GM18519 (cell line): Measurements from ENCODE around the gene SNCAIP.
A peak's percentile ranks its signal among the peaks of the same experiment; 100 is the strongest.
"Not testable (repeated sequence)": the region's sequence is repeated elsewhere in the genome, so short reads cannot be mapped to it uniquely, and the experiment has no call there.

Experiments used
- ATAC-seq: cut with Tn5 transposase; IDR thresholded peaks from one replicate; pipeline ENCODE4 v1.9.1; 2021; ENCODE audit warnings: mild to moderate bottlenecking, moderate library complexity; ENCODE audit not compliant: unreplicated experiment, low FRiP score

Gene SNCAIP

DNA sequence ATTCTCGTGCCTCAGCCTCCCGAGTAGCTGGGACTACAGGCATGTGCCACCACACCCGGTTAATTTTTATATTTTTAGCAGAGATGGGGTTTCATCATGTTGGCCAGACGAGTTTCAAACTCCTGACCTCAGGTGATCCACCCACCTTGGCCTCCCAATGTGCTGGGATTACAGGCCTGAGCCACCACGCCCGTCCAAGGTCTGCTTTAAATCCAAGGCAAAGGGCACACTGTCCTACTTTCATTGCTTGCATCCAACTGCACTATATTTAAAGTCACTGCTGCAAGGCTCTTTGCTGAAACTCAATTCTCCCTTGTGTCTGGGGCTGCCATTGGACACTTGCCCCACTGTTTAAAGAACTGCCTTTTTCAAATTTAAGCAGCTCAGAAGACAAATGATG, 174.6 kb downstream of the SNCAIP start:
- ATAC-seq: not testable (repeated sequence)

DNA sequence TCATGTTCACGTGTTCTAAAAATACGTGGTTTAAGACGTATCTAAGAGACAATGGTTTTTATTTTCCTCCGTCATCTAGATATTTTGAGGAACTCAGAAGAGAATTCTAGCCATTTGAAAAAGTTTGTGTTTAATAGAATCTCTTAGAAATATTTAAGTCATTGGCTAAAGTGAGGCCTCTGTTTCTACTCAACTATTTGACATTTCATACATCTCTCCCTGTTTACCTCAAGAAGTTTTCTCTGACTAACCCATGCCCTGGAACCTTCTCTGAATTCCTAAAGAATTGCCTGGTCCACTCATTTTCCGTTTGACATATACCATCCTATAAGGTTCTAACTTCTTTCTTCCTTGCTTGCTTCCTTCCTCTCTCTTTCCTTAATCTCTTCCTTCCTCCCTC, 178.7 kb downstream of the SNCAIP start:
- ATAC-seq: no peak

DNA sequence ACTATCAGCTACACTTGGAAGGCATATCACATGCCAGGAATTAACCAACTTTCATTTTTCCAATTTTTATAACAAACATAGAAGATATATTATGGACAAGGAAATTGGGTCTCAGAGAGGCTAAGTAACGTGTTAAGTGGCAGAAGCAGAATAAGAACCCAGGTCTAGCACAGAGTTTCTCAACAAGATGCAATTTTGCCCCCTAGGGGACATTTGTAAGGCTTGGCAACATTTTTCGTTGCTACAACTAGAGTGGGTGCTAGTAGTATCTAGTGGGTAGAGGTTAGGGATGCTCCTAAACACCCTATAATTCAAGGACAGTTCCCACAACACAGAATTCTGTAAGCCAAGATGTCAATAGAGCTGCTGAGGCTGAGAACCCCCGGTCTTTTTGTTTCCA, 180.6 kb downstream of the SNCAIP start:
- peak; percentile 46 for ATAC-seq

DNA sequence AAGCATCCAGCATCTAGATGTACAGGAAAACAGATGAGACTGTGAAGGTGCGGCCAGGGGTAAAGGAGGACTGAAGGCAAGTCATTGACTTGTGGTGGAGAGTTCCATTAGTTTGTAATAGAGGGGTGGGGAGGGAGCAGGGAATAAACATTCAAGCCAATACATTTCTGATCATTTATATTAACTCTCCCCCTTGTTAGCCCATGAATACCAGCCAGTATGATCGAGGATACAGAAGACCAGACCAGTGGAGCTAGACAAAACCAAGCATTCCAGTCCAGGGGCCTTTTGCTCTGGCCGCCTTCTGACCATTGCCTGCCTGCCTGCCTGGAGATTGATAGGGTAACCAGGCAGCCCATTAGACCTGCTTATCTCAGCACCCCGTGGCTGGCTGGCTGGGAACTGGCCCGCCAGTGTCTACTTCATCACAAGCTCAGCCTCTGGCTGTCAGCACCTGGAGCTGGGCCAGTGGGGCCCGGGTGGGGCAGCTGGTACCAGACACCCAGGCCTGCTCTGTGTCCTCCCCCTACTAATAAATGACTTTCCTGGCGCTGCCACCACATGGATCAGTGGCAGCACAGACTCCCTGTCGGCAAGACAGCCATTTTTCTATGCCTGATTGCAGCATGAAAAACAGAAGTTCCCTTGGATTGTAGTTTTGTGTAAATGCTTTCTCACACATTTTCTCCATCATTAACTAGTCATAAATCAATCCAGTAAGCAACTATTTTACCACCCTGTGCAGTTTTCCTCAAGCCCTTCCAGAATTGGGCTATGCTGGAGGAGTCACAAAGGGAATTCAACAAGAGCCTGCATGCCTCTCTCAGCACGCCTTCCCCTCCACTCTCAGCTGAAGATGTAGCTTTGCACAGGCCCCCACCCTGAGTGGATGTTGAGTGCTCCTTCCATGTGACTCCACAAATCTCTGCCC, 181.3 kb downstream of the SNCAIP start:
- no peak for ATAC-seq

DNA sequence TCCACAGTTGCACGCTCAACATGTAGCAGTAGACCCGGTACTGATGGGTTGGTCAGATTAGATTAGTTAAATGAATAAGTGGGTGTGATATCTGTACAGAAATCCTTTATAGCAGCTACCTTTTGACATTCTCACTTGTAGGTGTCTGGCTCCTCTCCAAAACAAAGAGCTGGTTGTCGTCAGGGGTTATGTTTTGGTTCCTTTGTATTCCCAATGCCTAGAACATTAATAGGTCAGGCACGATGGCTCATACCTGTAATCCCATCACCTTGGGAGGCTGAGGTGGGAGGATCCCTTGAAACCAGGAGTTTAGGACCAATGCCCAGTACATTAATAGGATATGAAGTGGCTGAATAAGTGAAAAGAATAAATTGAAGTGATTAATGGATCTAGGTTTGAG, 182.1 kb downstream of the SNCAIP start:
- no peak for ATAC-seq

DNA sequence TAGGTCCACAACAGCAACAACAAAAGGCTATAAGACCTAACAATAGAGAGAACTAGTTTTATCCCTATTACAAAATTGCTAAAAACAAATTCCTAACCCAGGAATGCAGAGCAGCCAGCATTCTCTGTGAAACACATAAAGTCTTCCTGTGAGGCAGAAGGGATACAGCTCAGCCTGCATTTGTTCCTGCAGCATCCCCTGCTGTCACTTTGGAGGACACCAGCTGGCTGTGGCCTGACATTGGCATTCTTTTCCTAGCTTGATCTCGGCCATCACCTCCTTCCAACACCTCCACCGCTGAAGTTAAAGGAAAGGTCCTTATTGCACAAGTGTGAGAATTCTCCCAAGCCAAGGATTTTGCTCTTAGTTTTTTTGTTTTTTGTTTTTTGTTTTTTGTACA, 186.1 kb downstream of the SNCAIP start:
- no peak for ATAC-seq

DNA sequence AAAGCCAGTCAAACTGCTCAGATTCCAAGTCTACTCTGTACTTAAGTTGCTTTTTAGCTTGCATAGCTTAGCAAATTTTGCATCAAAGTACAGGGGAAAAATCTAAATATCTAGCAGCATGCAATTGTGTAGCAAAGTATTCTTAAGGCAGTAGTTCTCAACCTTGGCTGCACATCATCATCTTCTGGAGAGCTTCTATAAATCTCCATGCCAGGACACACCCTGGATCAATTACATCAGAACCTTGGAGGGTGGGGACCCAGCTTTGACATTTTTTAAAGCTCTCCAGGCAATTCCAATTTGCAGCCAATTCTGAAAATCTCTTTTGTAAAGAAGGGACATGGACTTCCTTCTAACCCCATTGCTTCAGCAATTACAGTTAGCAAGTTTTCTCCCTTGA, 187.5 kb downstream of the SNCAIP start:
- no peak for ATAC-seq

DNA sequence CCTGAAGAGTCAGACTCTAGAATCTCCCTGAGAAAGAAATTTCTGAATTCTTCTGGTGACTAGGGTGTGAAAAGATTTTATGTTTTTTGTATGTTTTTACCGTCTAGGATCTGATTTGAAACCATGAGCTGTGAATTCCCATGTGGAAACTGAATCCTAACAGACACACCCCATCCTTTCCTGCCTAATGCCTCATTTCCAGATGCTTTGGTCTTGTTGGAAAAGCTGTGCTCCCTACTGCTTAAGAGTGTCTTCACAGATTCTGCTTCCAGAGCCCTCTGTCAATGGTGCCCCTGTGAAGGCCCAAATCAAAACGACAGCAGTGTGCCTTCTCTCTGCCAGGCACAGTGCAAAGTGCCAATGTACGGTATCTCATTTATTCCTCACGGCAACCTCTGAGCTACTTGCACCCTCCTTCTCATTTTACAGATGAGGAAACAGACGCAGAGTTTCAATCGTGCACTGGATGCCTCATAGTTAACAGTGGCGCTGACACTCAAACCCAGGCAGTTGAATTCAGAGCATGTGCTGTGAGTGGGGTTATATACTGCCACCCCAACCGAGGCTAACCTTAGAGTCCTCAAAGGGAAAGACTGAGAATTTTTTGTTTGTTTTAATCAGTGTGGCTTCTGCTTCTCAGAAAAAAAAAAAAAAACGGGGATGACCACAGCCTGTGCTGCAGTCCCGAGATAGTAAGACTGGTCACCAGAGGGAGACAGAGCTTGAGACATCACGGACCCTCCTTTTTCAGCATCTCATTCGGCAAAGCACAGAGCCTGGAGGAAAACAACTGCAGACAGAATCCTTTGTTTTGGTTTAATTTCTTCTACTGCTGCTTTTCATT, 188.4 kb downstream of the SNCAIP start:
- ATAC-seq: peak; percentile 51

DNA sequence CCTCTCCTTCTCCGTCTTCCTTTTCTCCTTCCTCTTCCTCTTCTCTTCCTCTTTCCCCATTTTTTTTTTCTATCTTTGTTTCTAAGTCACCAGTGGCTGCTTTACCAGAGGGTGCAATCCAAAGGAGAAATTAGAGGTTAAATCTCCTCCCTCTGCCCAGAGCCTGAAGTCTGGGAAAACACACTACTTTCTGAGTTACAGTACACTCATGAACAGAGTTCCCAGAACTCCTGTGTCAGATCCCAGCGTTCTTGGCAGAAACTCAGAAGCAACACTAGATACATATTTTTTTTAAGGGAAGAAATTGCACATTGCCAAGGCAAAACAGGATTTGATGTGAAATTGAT, 189.0 kb downstream of the SNCAIP start:
- no peak for ATAC-seq

DNA sequence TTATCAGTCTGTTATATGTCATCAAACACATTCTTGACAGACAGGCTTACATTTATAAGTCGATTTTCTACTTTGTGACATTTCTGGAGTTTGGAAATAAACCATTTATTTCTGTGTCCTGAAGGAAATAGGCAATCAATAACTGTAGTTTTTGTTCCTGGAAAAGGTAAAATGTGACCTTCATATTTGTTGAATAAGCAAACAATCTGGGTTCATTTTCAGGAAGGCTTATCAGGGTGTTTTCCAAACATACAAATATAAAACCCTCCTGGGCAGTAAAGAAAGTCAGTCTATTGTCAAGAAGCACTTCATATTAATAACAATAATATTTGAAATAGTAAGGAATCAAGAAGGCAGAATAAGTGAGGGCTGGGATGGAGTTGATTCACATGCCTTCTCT, 195.0 kb downstream of the SNCAIP start:
- no peak for ATAC-seq

DNA sequence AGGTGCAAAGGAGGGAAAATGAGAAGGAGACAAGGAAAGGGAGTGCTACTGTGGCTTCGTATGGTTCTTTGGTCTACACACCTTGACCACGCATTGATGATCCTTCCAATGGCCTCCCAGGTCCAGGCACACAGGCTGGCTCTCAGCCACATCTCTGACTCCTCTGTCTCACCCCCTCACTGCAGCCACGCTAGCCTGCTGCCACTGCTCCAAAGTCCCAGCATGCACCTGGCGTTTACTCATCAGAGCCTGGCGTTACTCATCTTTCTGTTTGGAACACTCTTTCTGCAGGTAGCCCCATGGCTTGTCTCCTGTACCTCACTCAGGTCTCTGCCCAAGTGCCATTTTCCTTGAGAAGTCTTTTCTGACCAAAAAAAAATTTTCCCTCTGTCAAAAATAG, 195.5 kb downstream of the SNCAIP start:
- no peak for ATAC-seq

DNA sequence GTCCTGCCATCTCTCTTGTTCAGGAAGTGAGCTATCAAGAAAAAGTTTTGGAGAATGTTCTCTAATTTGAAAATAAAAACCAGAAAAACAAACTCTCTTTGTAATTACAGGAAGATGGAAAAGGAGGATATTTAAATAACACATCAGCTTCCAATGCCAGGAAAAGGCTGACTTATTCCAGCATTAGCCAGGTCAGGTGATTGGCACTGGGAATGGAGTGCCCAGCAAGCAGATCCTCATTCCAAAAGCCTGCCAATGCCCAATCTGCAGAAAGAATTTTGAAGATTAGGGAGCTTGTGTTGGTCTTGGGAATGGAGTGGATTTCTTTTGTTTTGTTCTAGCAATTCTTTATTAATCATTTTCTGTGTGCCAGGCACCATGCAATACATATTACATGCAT, 196.6 kb downstream of the SNCAIP start:
- no peak for ATAC-seq
